CD8-positive, alpha-beta memory T cell (primary cell): Measurements from ENCODE around the gene SMG7. TPM values are rescaled to one million over a fixed set of nuclear protein-coding genes. Genes with fewer than 3 reads are reported as not detected.

Experiments used
- CTCF ChIA-PET: fragments of 350-600 bp; sonication (Branson Sonifier 250); formaldehyde crosslinking; loops from one replicate; lab custom pipeline; 2021; ENCODE audit warnings: antibody characterized with exemption; lab: Charles Lee
- POLR2A ChIA-PET: fragments of 350-600 bp; sonication (Branson Sonifier 250); formaldehyde crosslinking; loops from one replicate; lab custom pipeline; 2021; ENCODE audit warnings: antibody characterized with exemption; lab: Charles Lee
- DNase-seq, 5 donors: peaks; one replicate each; pipeline versions ENCODE4 v3.0.0 to v3.0.0-alpha.2; 2020 to 2022; ENCODE audit warnings: mixed read lengths in 1 of 5
- H3K27ac ChIP-seq: one replicate; pipeline ENCODE4 v1.7.0; 2013; ENCODE audit warnings: low read depth, mild to moderate bottlenecking, low read length, moderate library complexity
- H3K27me3 ChIP-seq: 2 replicates; pipeline ENCODE4 v1.7.0; 2013; ENCODE audit warnings: low read length, mild to moderate bottlenecking; ENCODE audit not compliant: insufficient read depth, poor library complexity, severe bottlenecking
- H3K36me3 ChIP-seq: 2 replicates; pipeline ENCODE4 v1.7.0; 2013; ENCODE audit warnings: mild to moderate bottlenecking, low read length, moderate library complexity; ENCODE audit not compliant: insufficient read depth
- H3K4me1 ChIP-seq: 2 replicates; pipeline ENCODE4 v1.7.0; 2013; ENCODE audit warnings: mild to moderate bottlenecking, low read length, moderate library complexity; ENCODE audit not compliant: insufficient read depth
- H3K4me3 ChIP-seq: 2 replicates; pipeline ENCODE4 v1.7.0; 2013; ENCODE audit warnings: mild to moderate bottlenecking, low read length
- H3K9me3 ChIP-seq: 2 replicates; pipeline ENCODE4 v1.7.0; 2013; ENCODE audit warnings: mild to moderate bottlenecking, low read length
- H3K27ac Mint-ChIP-seq, 8 donors: one replicate each; pipeline ENCODE4 v1.8.0; 2020 to 2021; ENCODE audit warnings: mixed read lengths in 8 of 8, mild to moderate bottlenecking in 6 of 8, inconsistent platforms in 3 of 8, moderate library complexity in 3 of 8
- H3K27me3 Mint-ChIP-seq, 2 donors: one replicate each; pipeline ENCODE4 v1.8.0; 2020 to 2021; ENCODE audit warnings: mixed read lengths in 2 of 2, mild to moderate bottlenecking in 1 of 2, moderate library complexity in 1 of 2
- H3K36me3 Mint-ChIP-seq, 3 donors: one replicate each; pipeline ENCODE4 v1.8.0; 2020 to 2021; ENCODE audit warnings: mixed read lengths in 3 of 3, inconsistent platforms in 1 of 3, mild to moderate bottlenecking in 1 of 3
- H3K4me1 Mint-ChIP-seq, 3 donors: one replicate each; pipeline ENCODE4 v1.8.0; 2020 to 2021; ENCODE audit warnings: mixed read lengths in 3 of 3, inconsistent platforms in 1 of 3, mild to moderate bottlenecking in 1 of 3
- H3K4me3 Mint-ChIP-seq, 7 donors: one replicate each; pipeline ENCODE4 v1.8.0; 2020 to 2021; ENCODE audit warnings: mixed read lengths in 7 of 7, mild to moderate bottlenecking in 6 of 7, moderate library complexity in 4 of 7, inconsistent platforms in 2 of 7
- H3K9me3 Mint-ChIP-seq, 5 donors: one replicate each; pipeline ENCODE4 v1.8.0; 2020 to 2022; ENCODE audit warnings: mixed read lengths in 5 of 5, mild to moderate bottlenecking in 3 of 5, moderate library complexity in 2 of 5, inconsistent platforms in 1 of 5
- polyA plus RNA-seq: library from polyadenylated mRNA; unstranded; fragments of 300-500 nt; fragmentation: Illumina TruSeq; gene quantifications from one replicate; pipeline ENCODE4 v1.2.3, GENCODE V29; 2021
- total RNA-seq, 2 experiments: library from RNA; stranded (reverse); gene quantifications; one replicate each; pipeline ENCODE4 v1.2.3, GENCODE V29; 2021

Gene SMG7
- total and polyA plus RNA-seq, 3 experiments from 2014 or later = 30.5 to 74.7 (median 72.7) TPM

DNA sequence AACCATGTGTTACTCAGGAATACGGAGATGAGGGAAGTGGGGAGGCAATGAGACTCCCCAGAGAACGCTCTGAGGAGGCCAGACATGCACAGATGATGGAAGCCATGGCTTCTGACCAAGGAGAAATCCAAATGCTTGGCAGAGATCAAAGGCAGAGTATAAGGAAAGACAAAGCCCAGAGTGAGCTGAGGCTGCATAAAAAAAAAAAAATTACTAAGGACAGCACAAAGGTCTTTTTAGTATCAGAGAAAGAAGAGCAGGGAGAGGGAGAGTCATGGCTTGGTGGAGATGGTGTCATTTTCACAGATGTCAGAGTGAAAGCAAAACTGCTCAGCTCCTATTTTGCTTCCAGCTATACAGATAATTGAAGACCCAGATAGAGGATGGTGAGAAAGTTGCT, 126.1 kb downstream of the SMG7 start:
- no peaks in the 10 kb centered on the region for H3K9me3 Mint-ChIP-seq
- no peak overlapping the region for H3K27ac ChIP-seq
- ChIA-PET POLR2A (no interaction called here), CTCF (no interaction called here)
- H3K9me3 ChIP-seq = no peaks in the 10 kb centered on the region
- peaks cover 0 to 6% (median 0%) of the 10 kb centered on the region in 3 donors for H3K4me1 Mint-ChIP-seq
- no peak overlapping the region for H3K4me3 ChIP-seq
- no peak overlapping the region for H3K4me3 Mint-ChIP-seq
- H3K27ac Mint-ChIP-seq = peak overlapping the region in 1 of 8 donors; percentile 48
- H3K36me3 ChIP-seq = no peaks in the 10 kb centered on the region
- no peaks in the 10 kb centered on the region for H3K36me3 Mint-ChIP-seq
- H3K27me3 Mint-ChIP-seq = peaks cover 4% of the 10 kb centered on the region in 2 donors
- no peaks in the 10 kb centered on the region for H3K4me1 ChIP-seq
- no peaks in the 10 kb centered on the region for H3K27me3 ChIP-seq
- DNase-seq = no peak

DNA sequence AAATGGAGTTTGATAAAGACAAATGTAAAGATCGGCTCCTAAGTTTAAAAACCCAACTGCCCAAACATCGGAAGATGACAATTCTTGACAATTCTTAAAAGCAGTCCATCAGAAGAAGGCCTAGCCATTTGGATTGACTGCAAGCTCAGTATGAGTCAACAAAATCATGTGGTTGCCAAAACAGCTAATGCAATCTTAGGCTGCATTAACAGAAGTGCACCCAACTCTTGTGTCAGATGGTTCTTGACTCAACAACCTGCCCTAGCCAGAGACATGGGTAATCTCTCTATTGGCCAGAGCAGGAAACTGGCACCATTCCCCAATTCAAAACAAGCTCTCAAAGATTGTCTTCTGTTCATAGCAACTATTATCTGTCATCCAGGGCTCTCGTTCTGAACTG, 127.8 kb downstream of the SMG7 start:
- Mint-ChIP-seq H3K4me3 (no peak overlapping the region), H3K9me3 (no peaks in the 10 kb centered on the region), H3K27ac (no peak overlapping the region), H3K36me3 (no peaks in the 10 kb centered on the region), H3K27me3 (peaks cover 10 to 16% of the 10 kb centered on the region in 2 donors), H3K4me1 (peaks cover 0 to 11% (median 3%) of the 10 kb centered on the region in 3 donors)
- CTCF ChIA-PET = no interaction called here
- Histone ChIP-seq H3K4me1 (no peaks in the 10 kb centered on the region), H3K36me3 (no peaks in the 10 kb centered on the region), H3K27ac (no peak overlapping the region), H3K27me3 (no peaks in the 10 kb centered on the region), H3K4me3 (no peak overlapping the region), H3K9me3 (no peaks in the 10 kb centered on the region)
- DNase-seq = no peak
- POLR2A ChIA-PET = no interaction called here

GRCh38 chr1:183600634-183601033, 128.3 kb downstream of the SMG7 start:
- Histone ChIP-seq H3K36me3 (no peaks in the 10 kb centered on the region), H3K4me3 (no peak overlapping the region), H3K27ac (no peak overlapping the region), H3K9me3 (no peaks in the 10 kb centered on the region), H3K4me1 (no peaks in the 10 kb centered on the region), H3K27me3 (no peaks in the 10 kb centered on the region)
- no peak for DNase-seq
- Mint-ChIP-seq H3K36me3 (no peaks in the 10 kb centered on the region), H3K27ac (no peak overlapping the region), H3K9me3 (no peaks in the 10 kb centered on the region), H3K4me3 (no peak overlapping the region), H3K4me1 (peaks cover 0 to 11% (median 3%) of the 10 kb centered on the region in 3 donors), H3K27me3 (peaks cover 10 to 19% of the 10 kb centered on the region in 2 donors)
- POLR2A ChIA-PET = no interaction called here
- CTCF ChIA-PET = no interaction called here

DNA sequence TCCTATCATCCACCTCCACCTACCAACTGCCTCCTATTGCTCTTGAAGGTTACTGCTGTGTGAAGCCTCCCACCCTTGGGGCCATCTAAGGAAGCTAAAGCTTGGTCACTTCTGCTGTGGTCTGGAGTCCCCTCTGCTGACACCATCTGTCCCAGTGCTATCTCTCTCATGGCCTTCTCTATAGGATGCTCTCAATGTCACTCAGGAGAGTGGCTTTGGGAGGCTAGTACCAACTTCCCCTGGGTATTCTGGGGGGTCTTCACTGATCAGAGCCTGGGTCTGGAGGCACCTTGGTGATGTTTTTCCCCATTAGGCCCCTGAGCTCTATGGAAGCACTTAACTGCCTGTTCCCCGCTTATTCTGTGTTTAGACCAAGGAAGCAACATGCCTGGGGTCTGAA, 130.2 kb downstream of the SMG7 start:
- no peaks in the 10 kb centered on the region for H3K9me3 Mint-ChIP-seq
- CTCF ChIA-PET = no interaction called here
- Histone ChIP-seq H3K9me3 (no peaks in the 10 kb centered on the region), H3K27me3 (no peaks in the 10 kb centered on the region), H3K36me3 (no peaks in the 10 kb centered on the region), H3K27ac (no peak overlapping the region), H3K4me1 (no peaks in the 10 kb centered on the region), H3K4me3 (no peak overlapping the region)
- H3K27ac Mint-ChIP-seq = peak overlapping the region in 1 of 8 donors; percentile 23
- POLR2A ChIA-PET = no interaction called here
- no peaks in the 10 kb centered on the region for H3K36me3 Mint-ChIP-seq
- no peak for DNase-seq
- H3K4me1 Mint-ChIP-seq = peaks cover 0 to 11% (median 3%) of the 10 kb centered on the region in 3 donors
- peaks cover 10 to 19% of the 10 kb centered on the region in 2 donors for H3K27me3 Mint-ChIP-seq
- H3K4me3 Mint-ChIP-seq = no peak overlapping the region

Other genes with a start within 250 kb of the SMG7 start
- not detected for gene NMNAT2, start 54.1 kb upstream of the SMG7 start, total RNA-seq
- not detected for gene NMNAT2, start 54.1 kb upstream of the SMG7 start, polyA plus RNA-seq
- gene NCF2, start 118.0 kb downstream of the SMG7 start, total RNA-seq = 1 to 10 TPM; 3.6 to 4.6 TPM
- 0.30 TPM for gene NCF2, start 118.0 kb downstream of the SMG7 start, polyA plus RNA-seq
- 100 to 1,000 TPM; 142 to 146 TPM for gene ARPC5, start 163.3 kb downstream of the SMG7 start, total RNA-seq
- 414 TPM for gene ARPC5, start 163.3 kb downstream of the SMG7 start, polyA plus RNA-seq
- gene APOBEC4, start 180.8 kb downstream of the SMG7 start, total RNA-seq = not detected
- gene APOBEC4, start 180.8 kb downstream of the SMG7 start, polyA plus RNA-seq = not detected